Activated CD8-positive, alpha-beta memory T cell treated with anti-CD3 and anti-CD28 coated beads for 24 hours (primary cell): Measurements from ENCODE around the gene CCDC50.

Source experiments
- DNase-seq: peaks from one replicate; pipeline ENCODE4 v3.0.0-alpha.2; 2020

CCDC50 gene

DNA sequence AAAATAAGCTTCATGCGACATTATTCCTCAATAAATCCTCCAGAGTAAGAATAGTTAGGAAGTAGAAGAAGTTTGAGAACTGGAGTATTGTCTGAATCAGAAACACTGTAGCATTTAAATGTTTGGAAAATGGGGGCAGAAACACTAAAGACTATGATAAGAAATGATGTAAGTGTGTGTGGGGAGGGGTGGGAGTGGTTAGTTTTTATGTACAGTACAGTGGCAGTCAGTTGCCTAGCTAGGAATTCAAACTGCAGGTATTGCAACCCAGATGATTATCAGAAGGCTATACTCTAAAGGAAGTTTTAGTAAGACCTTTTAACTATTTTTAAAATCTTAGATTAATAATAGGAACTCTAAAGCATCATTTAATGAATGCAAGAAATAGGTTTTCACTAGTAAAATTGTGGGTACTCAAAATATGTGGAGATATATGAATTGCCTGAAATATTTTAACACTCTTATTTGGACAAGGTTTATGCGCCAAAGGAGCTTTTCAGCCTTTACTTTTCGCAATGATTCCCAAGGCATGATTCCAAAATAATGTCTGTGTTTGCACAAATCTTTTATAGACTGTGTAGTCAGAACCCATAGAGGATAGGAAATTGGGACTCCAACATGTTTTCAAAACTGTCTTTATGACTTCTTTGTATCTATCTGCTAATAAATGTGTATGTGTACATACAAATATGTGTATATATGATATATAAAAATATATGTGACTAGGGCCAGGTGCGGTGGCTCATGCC lies 8.0 kb upstream of the CCDC50 start:
- no peak for DNase-seq

DNA sequence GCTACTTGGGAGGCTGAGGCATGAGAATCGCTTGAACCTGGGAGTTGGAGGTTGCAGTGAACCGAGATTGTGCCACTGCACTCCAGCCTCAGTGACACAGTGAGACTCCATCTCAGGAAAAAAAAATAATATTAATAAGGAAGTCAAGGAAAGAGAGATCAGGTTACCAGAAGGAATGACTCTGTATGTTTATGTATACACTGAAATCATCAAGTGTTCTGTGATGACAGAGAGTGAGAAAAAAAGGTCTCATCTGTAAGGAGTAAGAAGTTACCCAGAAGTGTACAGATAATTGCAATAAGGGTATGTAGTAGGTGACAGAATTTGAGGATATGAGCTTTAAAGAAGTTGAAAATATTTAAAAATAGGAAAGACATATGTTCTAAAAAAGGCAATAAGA lies 4.3 kb upstream of the CCDC50 start:
- no peak for DNase-seq

DNA sequence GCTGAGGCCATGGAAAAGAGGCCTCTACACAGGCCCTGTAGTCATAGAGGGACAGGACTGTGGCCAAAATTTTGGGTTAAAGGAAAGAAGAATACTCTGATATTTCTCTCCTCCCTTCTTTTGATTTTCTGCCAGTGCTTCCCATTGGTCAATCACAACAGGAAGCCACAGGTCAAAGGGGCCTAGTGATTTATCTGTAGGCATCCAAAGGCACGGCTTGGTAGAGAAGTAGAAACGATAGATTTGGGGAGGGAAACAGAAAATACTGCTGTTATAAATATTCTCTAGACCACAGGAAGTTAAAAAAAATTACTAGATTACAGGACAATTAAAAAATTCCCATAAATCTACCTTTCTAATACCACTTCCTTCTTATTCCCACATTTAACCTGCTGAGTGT lies 1.7 kb upstream of the CCDC50 start:
- no peak for DNase-seq

DNA sequence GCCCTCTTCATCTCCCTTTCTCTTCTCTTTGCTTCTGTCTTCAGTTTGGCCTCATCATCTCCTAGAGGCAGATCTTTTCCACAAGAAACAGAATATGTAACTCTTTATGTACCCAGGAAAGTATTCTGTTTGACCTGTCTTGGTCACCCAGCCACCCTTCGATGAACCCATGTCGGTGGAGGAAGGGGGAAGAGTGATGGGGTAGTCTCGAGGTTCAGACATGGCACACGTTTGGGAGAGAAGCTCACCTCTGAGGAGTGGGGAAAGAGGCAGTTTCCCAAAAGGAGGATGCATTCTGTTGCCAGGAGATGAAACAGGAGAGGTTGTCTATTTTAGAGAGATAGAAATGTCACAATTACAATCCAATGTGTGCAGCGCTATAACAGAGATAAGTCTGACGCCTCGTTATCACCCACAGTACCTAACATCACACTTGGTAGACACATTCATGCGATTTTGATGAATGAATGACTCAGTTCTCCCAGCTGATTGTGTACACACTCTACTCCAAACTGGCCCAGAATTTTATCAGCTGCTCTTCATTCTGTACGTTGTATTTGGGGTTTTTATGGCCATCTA lies 722 bp upstream of the CCDC50 start:
- DNase-seq, result no peak

DNA sequence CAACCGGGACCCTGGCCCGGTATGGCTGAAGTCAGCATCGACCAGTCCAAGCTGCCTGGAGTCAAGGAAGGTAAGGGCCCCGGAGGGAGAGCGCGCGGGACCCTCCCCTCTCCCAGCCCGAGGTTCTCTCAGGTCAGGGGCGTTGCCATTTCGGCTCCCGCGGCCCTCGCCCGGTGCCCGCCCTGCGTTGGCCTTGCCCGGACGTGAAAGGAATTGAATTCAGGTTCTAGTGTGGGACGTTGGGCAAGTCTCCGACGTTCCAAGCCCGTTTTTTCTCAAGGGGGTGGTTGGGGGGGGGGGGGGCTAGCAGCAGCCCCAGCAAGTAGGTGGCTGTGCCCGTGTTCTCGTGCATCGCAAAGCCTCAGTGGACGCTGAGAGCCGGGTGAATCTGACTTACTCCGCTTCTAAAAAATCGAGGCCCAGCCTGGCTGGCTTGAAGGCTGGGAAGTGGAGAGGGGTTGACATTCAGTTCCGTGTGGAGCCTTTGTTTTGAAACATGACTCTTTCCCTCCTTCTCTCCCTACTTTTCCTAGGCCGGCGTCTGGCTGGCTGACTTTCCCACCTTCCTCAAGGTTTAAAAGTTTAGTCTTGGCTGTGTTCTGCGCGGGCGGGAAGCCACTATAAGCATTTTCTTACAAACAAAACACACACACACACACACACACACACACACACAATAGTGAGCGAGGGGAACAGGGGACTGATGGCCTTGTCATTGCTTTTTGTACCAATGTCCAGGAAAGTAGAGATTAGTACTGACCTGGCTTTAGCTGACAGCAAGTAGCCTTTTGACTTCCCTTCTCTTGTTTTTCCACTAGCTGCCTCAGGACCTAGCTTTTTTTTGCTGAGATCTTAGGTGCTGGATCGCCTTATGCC lies 698 bp downstream of the CCDC50 start, which contains the start of gene UTS2B:
Gene UTS2B (minus strand): TSS at position 873 of the 876 bp plus-strand sequence. CDS start 48,337 bp downstream, outside the sequence.
- DNase-seq, result peak; percentile 58

DNA sequence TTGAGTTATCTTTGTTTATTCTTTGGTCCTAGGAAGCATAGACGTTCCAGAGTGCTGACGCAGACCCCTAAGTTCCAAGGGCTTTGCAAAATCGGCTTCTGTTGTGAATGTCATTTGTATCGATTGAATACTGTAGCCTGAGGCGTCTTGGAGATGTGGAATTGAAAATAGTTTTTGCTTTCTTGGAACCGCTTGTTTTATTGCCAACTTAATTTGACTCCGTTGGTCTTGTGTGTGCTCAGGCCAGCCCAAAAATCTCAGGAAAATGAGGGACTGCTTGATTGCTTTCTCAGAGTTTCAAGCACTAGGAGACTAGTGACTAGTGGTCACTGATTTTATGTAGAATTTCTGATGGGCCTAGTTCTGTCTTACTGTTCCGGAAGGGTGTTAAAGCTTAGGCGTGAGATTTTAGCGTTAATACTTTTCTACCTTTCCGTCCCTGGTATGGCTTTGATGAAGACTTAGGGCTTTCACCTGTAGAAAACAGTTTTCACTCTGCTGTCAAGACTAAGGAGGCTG lies 1.4 kb downstream of the CCDC50 start:
- DNase-seq, result no peak

DNA sequence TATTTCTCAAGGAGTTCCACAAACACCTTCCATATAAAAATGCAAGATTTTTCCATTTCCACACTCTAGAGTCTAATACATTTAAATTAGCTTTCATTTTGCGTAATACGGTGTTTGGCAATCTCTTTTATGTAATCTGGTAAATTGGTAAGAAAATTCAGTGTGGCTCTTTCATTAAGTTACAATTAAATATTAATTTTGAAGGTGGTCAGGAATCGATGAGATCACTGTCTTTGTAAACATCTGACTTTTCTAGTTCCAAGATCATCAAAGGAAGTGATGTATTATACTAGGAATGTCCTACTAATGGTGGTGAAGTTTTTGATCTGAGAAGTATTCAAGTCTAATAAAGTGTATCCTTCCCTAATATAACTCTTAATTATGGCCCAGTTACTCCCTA lies 2.2 kb downstream of the CCDC50 start:
- no peak for DNase-seq

DNA sequence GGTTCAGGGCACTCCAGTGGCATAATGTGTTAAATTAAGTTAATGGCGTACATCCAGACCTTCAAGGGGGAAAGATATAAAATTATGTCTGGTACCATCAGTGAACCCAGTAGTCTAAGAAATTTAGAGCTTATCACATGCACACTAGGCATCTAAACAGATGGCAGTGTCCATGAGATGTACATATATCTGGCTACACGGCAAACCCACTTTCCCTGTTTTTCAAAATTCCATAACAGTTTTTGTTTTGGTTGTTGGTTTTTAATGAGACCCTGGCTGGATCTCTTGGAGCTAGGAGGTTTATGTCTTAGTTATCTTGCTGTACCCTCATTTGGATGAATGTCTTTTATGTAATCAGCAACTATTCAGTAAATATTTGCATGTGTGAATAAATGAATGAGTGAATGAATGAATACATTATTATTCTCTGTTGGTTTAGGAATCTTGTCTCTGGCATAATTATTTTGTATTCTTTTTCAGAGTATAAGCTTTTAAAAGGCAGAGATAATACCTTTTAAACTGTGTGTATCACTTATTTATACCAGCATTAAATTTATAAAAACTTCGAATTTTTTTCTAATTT lies 4.2 kb downstream of the CCDC50 start:
- no peak for DNase-seq

DNA sequence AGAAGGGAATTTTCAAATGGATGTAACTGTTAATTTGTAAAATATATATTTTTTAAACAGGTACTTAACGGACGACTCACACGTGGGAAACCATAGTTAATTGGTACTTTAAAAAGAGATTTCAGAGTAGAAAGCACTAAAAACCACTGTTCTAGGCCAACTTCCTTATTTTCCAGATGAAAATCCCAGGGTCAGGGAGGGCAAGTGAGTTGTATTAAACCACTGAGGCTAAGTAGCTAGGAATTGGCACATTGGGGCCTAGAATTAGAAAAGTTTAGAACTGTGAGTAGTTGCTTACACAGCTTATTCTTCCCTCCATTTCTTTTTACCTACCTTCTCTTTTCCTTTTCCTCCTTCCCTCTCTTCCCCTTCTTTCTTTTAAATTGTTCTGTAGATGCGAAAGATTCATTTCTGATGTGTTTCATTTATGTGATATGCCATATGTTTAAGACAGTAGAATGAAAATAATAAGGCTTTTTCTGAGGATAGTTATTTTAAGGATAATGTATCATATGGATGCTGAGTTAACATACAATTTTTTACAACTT lies 5.2 kb downstream of the CCDC50 start:
- DNase-seq, result no peak

DNA sequence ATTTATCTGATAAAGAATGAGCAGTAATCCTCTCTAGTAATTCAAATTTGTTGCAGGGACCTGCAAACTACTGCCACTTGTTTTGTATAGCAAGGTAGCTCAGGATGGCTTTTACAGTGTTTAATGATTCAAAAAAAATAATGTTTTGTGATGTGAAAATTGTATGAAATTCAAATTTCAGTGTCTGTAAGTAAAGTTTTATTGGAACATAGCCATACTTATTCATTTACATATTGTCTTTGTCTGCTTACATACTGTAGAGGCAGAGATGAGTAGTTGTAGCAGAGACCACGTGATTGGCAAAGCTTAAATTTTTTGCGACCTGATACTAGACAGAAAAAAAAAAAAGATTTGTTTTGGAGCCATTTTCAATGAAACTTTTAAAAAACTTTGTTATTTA lies 7.6 kb downstream of the CCDC50 start:
- no peak for DNase-seq

DNA sequence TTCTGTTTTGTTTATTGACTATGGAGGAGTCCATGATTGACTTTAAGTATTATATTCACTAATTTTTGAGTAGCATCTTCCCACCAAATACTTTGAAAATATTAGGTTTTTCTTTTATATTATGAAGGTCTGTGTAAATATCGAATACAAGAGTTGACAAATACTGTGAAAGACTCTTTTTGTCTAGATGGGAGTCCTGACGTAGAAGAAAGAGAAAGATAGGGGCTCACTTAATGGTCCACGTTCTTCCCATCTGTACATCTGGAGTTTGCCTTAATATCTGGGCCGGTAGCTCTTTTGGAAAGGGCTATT lies 8.9 kb downstream of the CCDC50 start:
- DNase-seq, result no peak

DNA sequence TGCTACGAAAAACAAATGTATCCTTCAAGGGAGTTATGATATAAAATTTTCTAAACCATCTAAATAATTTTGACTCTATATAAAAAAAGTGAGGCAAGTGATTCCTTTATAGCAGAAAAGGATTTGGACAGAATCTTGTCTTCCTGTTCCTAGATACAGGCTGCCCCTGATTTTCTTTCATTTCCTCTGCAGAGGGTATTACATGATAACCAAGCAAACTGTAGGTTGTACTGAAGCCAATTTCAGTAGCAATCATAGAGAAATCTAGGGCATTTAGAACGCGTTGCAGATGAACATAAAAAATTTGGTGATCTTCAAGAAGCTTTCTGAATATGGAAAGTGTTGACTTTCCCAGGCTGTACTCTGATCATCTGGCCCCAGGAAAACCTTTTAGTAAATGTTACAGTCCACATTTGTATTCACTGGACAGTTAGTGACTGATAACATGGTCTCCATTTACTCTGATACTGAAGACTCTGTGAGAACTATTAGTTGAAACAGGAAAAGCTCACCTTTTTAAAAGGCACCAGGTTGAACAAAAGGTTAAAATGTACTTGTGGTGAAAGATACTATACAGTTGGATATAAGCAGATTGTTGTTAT lies 10.2 kb downstream of the CCDC50 start:
- DNase-seq, result no peak

DNA sequence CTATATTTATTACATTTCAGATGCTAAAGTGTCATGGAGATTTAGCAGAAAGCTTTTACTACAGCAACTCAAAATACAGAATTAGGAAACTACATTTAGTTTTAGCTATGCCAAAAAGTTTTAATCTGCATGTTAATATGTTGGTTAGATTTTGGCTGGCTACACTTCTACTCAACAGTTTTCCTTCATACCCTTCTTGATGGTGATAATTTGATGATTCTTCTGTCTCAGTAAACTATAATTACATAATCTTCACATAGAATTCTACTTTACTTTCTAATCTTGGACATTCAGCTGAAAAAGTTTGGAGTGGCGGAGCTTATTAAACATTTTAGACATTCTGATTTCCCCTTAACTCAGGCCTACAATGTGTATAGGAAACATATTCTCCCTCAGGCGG lies 11.2 kb downstream of the CCDC50 start:
- no peak for DNase-seq

DNA sequence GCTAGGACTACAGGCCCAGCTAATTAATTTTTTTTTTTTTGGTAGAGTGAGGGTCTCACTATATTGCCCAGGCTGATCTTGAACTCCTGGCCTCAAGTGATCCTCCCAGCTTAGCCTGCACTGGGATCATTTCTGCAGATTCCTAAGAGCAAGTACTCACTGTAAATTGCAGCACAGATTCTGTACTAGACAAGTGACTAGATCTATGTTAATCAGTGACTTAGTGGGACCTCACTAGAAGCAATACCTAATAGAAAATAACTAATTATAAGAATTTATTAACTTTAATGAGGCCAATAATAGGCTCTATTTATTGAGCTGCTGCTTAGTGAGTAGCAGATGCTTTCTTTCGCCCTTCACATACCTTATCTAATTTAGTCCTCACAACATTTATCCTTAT lies 11.8 kb downstream of the CCDC50 start:
- no peak for DNase-seq

DNA sequence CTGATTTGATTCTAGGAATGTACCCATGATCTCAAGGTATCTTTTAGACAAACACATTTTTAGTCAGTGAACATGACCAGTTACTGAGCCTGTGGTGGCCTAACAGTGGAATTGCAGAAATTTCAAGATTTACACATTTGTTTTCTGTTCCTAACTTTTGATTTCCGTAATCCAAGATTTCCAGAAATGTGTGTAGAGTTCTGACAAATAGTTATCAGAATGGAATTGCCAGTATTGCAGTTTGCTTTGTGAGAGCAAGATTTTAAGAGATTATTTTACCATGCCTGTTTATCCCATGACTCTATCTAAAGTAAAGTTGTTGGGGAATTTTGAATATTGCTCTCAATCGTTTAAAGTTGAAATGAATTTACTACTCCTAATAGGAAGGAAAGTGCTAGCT lies 12.8 kb downstream of the CCDC50 start:
- no peak for DNase-seq

DNA sequence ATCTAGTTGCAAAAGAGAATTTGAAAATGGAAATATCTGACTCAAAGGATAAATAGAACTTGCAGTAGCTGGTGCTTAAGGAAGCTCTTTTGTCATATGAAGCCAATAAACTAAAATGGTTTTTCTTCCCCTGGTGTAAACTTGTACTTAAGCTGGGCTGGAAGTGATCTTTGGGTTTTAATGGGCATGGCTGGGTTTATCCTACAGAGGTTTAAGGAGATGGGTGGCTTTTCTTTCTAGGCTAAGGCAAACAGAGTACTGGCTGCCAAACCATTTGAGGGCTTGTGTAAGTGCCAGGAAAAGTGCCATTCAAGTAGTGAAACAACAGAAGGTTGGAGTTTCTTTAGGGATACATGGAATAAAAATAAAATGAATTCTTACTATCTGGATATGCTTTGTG lies 13.2 kb downstream of the CCDC50 start:
- no peak for DNase-seq

DNA sequence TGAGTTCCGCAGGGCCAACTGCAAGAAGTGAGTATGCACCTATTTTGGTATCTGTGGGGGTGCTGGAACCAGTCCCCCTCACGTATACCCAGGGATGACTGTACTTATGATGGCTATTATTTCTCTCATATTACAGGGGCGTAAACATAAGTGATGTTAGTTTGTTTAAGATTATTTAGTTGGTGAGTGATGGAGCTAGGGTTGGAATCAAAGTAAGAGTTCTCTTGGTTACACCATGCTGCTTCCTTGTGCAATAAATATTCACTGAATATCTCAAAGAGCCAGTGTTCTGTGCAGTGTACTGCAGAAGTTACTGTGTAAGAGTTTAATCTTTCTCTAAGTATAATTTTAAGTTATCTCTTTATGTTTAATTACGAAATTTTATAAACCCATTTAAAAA lies 13.9 kb downstream of the CCDC50 start:
- DNase-seq, result no peak

DNA sequence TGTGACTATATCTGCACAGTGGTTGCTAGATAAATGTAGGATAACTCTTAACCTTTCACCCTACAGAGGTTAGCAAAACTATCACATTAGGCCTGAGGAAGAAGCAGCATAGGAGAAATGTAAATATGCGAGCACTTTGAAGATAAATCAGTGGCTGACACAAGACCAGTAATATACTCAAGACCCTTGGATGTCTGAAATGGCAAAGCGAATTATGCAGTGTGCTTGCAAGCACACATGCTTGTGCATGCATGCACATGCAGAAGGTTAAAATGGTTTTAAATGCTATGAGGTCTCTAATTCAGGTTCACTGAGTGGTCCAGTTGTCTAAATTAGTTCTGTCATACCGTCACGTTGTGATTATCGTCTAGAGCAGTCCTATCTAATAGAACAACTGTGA lies 14.7 kb downstream of the CCDC50 start:
- DNase-seq, result no peak

DNA sequence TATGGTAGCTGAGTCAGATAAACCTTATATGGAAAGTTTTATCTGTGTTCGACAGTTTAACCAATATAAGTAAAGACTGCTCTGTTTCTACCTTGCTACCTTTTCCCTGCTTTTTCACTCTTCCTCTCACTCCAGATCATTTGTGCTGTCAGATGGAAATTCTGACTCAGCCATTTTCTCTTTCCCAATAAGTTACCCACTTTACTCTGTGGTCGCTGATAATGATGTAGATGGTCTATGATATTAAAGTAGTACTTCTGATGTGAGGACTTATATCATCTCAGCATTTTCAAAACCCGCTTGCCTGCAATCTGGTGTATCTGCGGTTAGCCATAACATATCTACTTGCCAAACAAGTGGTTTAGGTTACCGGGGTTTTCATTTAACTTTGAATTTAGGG lies 16.1 kb downstream of the CCDC50 start:
- DNase-seq, result no peak

DNA sequence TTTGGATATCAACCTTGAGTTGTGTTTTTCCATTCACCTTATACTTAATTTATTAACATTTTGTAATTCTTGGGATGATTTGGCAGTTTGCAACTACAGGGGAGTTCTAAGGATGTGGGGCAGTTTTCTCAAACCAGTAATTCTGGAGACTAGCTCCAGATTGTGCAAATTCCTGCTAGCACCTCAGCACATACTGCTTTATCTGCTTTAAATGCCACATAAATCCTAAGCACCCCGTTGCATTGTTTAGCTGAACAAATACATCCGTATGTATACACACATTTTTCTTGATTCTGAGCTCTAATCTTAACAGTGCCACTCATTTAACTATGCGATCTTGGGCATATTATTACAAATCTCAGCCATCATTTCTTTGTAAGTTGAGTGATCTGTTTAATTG lies 18.0 kb downstream of the CCDC50 start:
- DNase-seq, result no peak

DNA sequence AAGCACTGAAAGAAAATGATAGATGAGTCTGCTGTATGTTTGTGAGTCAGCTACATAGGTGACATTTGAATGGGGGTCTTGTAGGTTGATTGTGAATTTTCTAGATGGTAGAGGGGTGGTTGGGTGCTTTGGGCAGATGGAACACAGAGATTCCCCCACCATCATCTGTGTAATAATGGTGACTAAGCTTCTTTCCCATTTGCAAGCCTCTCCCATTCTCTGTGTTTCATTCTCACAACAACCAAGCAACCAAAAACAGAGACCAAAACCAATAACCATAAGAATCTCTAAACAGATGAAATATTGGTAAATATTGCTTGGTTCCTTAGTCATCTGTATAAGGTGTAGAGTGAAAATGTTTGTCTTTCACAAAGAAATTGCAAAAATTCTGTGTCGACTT lies 18.9 kb downstream of the CCDC50 start:
- no peak for DNase-seq

DNA sequence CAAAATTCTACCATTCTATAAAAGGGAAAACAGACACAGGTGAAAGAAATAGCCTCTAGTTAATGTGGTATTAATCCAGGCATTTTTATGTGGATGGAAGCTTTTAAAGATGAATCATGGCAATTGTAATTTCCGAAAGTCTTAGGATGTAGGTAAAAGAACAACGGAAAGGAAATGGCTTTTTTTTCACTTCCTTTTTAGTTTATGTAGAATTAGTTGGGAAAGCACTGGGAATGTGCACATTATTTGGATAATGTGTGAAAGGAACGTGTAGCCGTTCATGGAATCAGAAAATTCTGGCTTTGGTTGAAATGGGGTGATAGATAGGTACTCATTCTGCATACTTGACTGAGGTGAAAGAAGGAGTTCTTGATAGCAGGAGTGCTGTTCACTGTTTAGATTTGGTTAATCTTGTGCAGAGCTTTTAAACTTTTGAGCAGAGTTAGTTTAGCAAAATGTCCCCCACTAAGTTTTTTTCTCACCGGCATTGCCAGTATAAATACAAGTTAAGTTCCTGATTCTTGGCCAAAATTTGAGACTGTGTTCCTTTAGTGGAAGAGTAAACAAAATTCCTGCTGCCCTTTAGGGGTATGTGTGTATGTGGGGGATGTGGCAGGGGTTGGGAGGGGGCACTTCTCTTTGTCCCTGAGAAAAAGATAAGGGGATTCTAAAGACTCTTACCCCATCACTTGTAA lies 21.3 kb downstream of the CCDC50 start:
- DNase-seq, result no peak
